ENCODE data around the gene ELL3. TPM values are rescaled to one million over a fixed set of nuclear protein-coding genes. Genes with fewer than 3 reads are reported as not detected.

Gene ELL3
- total and polyA plus RNA-seq, 2 of the 8 experiments (the other 6 are each of a cell fraction or from before 2014, with no cell fraction given): 9.2 to 13.7 TPM

GRCh38 chr15:43824302-43825246, 47.8 kb upstream of the ELL3 start, which contains the start of gene MFAP1 (continued):
- TF ChIP-seq ATF2 (IDR thresholded peaks at IDR 0.05; ENCODE audit: low read length): peak; percentile 48; the same call in 1 of the 2 replicates
- TF ChIP-seq TAF1 (IDR thresholded peaks at IDR 0.05; ENCODE audit: low read depth, low read length): peak; percentile 93
- TF ChIP-seq TBP (IDR thresholded peaks at IDR 0.05; ENCODE audit: low read depth, low read length): peak; percentile 82
- TF ChIP-seq BCL11A (IDR thresholded peaks at IDR 0.05; ENCODE audit: low read depth in 2 of 2, low read length in 2 of 2): no peak
- TF ChIP-seq POU5F1 (IDR thresholded peaks at IDR 0.05; ENCODE audit: low read depth, low read length): no peak
- TF ChIP-seq SP1 (IDR thresholded peaks at IDR 0.05; ENCODE audit: low read depth, low read length): peak; percentile 22; the same call in 1 of the 2 replicates
- TF ChIP-seq RXRA (IDR thresholded peaks at IDR 0.05; ENCODE audit: insufficient read depth, low read depth, low read length): no peak
